Measurements from ENCODE around the gene CPTP. TPM values are rescaled to one million over a fixed set of nuclear protein-coding genes. Genes with fewer than 3 reads are reported as not detected.

The CPTP gene
- total and polyA plus RNA-seq, 2 of the 13 experiments (the other 11 are each of a cell fraction or from before 2014, with no cell fraction given) = 5.5 to 9.3 TPM

DNA sequence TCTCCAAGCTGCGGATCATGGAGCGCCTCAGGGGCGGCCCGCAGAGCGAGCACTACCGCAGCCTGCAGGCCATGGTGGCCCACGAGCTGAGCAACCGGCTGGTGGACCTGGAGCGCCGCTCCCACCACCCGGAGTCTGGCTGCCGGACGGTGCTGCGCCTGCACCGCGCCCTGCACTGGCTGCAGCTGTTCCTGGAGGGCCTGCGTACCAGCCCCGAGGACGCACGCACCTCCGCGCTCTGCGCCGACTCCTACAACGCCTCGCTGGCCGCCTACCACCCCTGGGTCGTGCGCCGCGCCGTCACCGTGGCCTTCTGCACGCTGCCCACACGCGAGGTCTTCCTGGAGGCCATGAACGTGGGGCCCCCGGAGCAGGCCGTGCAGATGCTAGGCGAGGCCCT is 2.7 kb downstream of the CPTP start:
- Histone ChIP-seq H3K36me3 (replicated peaks in 1 of 2; ENCODE audit: control insufficient read depth in 1 of 2, insufficient read depth in 2 of 2, low read length in 2 of 2) (peaks cover 0 to 3% of the 10 kb centered on the region in 2 experiments; a peak in 1 of 5 replicates), H3K79me2 (ENCODE audit: insufficient read depth, low read length) (peaks cover 31% of the 10 kb centered on the region), H3K4me2 (ENCODE audit: low read depth, low read length) (no peak overlapping the region), H4K20me1 (ENCODE audit: insufficient read depth, low read length) (0 out of 2 replicates have a peak, but pooled peaks cover 5% of the 10 kb centered on the region), H3K4me1 (ENCODE audit: insufficient read depth, low read length) (peaks cover 47% of the 10 kb centered on the region), H3K27ac (ENCODE audit: extremely low read length, insufficient read depth, low read length) (no peak overlapping the region), H2AFZ (ENCODE audit: low read length) (no peak overlapping the region), H3K4me3 (replicated peaks in 1 of 3; ENCODE audit: insufficient read depth in 1 of 3, low read depth in 2 of 3, low read length in 3 of 3) (no peak overlapping the region), H3K9ac (ENCODE audit: insufficient read depth, low read depth, low read length) (no peak overlapping the region), H3K9me3 (ENCODE audit: low read length) (no peaks in the 10 kb centered on the region), H3K27me3 (ENCODE audit: control insufficient read depth in 1 of 2, insufficient read depth in 2 of 2, low read length in 2 of 2) (0 out of 5 replicates have a peak, but pooled peaks cover 0 to 4% of the 10 kb centered on the region in 2 experiments)
- DNase-seq (ENCODE audit: low spot score) (no peak), ATAC-seq (no peak), FAIRE-seq (no peak)
- WGBS (ENCODE audit: low lambda C conversion rate) = 89% methylated on average over 23 of the region's 40 CpGs
- POLR2A ChIA-PET = interaction anchor here (1.1 kb wide), 1 partner anchor 21 kb away, joined by 4 read pairs; no protein-coding TSS in a partner anchor
- CTCF ChIA-PET (ENCODE audit: low intra/inter-chr PET ratio, low total read pairs) = no interaction called here
- in situ Hi-C loops (cut with HindIII; ENCODE audit: extremely low pct_ligation_motif_present, low pct_unique_long_range_greater_than_20kb) = no loop called here
- intact Hi-C loops (cut with micrococcal nuclease; ENCODE audit: unreplicated experiment) = no loop called here
- no TSS peak for BruUV-seq (replicated peaks)
- TF ChIP-seq ERF (CRISPR knock-in tag; IDR thresholded peaks at IDR 0.05) (no peak), TAF1 (CRISPR knock-in tag; IDR thresholded peaks at IDR 0.05) (no peak), PPARG (CRISPR knock-in tag; conservative IDR thresholded peaks at IDR 0.05) (no peak), TCF7L2 (IDR thresholded peaks at IDR 0.05; ENCODE audit: low read depth, low read length) (no peak), ZFX (CRISPR knock-in tag; IDR thresholded peaks at IDR 0.05; ENCODE audit: low read depth) (no peak), THAP9 (CRISPR knock-in tag; IDR thresholded peaks at IDR 0.05; ENCODE audit: borderline replicate concordance) (no peak), HOXA5 (CRISPR knock-in tag; IDR thresholded peaks at IDR 0.05) (no peak), ELK4 (CRISPR knock-in tag; IDR thresholded peaks at IDR 0.05; ENCODE audit: borderline replicate concordance) (no peak), FUBP1 (CRISPR knock-in tag; IDR thresholded peaks at IDR 0.05; ENCODE audit: borderline replicate concordance) (no peak), ZNF740 (CRISPR knock-in tag; IDR thresholded peaks at IDR 0.05) (no peak), ZNF326 (CRISPR knock-in tag; IDR thresholded peaks at IDR 0.05; ENCODE audit: borderline replicate concordance) (no peak), ZNF17 (CRISPR knock-in tag; IDR thresholded peaks at IDR 0.05) (no peak)
- TF ChIP-seq, protein P1, sequence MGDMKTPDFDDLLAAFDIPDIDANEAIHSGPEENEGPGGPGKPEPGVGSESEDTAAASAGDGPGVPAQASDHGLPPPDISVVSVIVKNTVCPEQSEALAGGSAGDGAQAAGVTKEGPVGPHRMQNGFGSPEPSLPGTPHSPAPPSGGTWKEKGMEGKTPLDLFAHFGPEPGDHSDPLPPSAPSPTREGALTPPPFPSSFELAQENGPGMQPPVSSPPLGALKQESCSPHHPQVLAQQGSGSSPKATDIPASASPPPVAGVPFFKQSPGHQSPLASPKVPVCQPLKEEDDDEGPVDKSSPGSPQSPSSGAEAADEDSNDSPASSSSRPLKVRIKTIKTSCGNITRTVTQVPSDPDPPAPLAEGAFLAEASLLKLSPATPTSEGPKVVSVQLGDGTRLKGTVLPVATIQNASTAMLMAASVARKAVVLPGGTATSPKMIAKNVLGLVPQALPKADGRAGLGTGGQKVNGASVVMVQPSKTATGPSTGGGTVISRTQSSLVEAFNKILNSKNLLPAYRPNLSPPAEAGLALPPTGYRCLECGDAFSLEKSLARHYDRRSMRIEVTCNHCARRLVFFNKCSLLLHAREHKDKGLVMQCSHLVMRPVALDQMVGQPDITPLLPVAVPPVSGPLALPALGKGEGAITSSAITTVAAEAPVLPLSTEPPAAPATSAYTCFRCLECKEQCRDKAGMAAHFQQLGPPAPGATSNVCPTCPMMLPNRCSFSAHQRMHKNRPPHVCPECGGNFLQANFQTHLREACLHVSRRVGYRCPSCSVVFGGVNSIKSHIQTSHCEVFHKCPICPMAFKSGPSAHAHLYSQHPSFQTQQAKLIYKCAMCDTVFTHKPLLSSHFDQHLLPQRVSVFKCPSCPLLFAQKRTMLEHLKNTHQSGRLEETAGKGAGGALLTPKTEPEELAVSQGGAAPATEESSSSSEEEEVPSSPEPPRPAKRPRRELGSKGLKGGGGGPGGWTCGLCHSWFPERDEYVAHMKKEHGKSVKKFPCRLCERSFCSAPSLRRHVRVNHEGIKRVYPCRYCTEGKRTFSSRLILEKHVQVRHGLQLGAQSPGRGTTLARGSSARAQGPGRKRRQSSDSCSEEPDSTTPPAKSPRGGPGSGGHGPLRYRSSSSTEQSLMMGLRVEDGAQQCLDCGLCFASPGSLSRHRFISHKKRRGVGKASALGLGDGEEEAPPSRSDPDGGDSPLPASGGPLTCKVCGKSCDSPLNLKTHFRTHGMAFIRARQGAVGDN (CRISPR knock-in tag; IDR thresholded peaks at IDR 0.05) = no peak
